Thoracic aorta (tissue), 2 donors: ENCODE results near the gene ATF2. TPM values are rescaled to one million over a fixed set of nuclear protein-coding genes. Genes with fewer than 3 reads are reported as not detected.
A peak's percentile ranks its signal among the peaks of the same experiment; 100 is the strongest.

Experiments used
- ATAC-seq: fragments of 150-250 bp; one replicate; pipeline ENCODE4 v1.8.0; 2017; ENCODE audit warnings: low read depth; ENCODE audit not compliant: insufficient number of reproducible peaks, low FRiP score
- DNase-seq: peaks from one replicate; pipeline ENCODE4 v3.0.0-alpha.2; 2020; ENCODE audit warnings: low spot score
- H3K27ac ChIP-seq, 2 donors: fragments of 200-600 bp; sonication (generic); 1 replicate in 1 of 2; 2 replicates in 1 of 2; pipeline ENCODE4 v1.5.1; 2016; ENCODE audit warnings: mild to moderate bottlenecking in 2 of 2, moderate library complexity in 2 of 2
- H3K27me3 ChIP-seq: fragments of 200-600 bp; sonication (generic); replicated peaks from 2 replicates; pipeline ENCODE4 v1.6.0; 2016; ENCODE audit warnings: mild to moderate bottlenecking; ENCODE audit not compliant: insufficient read depth
- H3K36me3 ChIP-seq: fragments of 200-600 bp; sonication (generic); one replicate; pipeline ENCODE4 v1.5.1; 2016
- H3K4me1 ChIP-seq, 2 donors: fragments of 200-600 bp; sonication (generic); 1 replicate in 1 of 2; 2 replicates in 1 of 2; pipeline versions ENCODE4 v1.5.1 to v1.6.0; 2016; ENCODE audit warnings: low read depth in 2 of 2, mild to moderate bottlenecking in 1 of 2; ENCODE audit not compliant: control insufficient read depth in 1 of 2
- H3K4me3 ChIP-seq: fragments of 200-600 bp; sonication (generic); 2 replicates; pipeline ENCODE4 v1.5.1; 2016; ENCODE audit warnings: mild to moderate bottlenecking
- H3K9me3 ChIP-seq: fragments of 200-600 bp; sonication (generic); 2 replicates; pipeline ENCODE4 v1.5.1; 2016
- total RNA-seq, 2 donors: library from RNA; depleted of rRNA; stranded (reverse); fragments of >200 nt; gene quantifications; one replicate each; pipeline versions ENCODE4 v1.1.0 to v1.2.3, GENCODE V29; 2016
- TF ChIP-seq, protein P1 (sequence below): fragments of 200-600 bp; sonication (generic); IDR thresholded peaks from one replicate; pipeline ENCODE4 v1.5.1; 2019; ENCODE audit warnings: antibody characterized with exemption

The ATF2 gene, protein sequence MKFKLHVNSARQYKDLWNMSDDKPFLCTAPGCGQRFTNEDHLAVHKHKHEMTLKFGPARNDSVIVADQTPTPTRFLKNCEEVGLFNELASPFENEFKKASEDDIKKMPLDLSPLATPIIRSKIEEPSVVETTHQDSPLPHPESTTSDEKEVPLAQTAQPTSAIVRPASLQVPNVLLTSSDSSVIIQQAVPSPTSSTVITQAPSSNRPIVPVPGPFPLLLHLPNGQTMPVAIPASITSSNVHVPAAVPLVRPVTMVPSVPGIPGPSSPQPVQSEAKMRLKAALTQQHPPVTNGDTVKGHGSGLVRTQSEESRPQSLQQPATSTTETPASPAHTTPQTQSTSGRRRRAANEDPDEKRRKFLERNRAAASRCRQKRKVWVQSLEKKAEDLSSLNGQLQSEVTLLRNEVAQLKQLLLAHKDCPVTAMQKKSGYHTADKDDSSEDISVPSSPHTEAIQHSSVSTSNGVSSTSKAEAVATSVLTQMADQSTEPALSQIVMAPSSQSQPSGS
- 10 to 100 TPM; 58.9 to 62.6 TPM for total RNA-seq

DNA sequence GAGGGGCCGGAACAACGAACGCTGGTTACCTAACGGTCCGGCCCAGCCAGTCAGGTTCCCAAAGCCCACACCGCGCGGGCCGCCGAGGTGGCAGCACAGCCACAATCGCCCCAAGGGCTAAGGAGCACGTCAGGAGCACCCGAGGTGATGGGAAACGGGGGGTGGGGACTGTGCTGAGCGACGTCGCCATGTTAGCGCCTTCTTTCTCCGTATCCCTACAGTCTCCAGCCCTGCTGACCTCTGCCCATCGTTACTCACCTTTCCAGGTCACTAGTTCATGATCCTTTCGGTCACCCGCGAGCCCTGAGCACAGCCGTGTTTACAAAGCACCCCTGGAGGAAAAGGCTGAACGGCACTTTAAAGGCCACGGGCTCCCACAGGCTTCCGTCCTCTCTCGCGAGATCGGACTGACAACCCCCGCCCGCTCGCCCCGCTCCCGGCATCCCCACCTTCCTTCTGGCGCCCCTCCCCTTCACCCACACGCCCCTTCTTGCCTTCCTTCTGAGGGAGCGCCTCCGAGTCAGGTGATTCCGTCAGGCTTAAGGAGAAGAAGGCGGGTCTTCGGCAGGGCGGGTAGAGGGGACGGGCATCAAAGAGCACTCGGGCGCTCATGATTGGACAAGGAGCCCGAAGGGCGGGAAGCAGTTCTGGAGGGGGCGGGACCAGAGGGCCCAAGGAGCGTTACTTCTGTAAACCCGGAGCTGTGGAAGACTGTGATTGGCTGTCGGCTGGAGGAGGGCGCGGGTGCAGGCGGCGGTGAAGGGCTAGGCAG lies at the start of gene ATF2:
Gene ATF2 (minus strand): TSS at position 412 of the 772 bp plus-strand sequence. CDS start 31,760 bp downstream, outside the sequence.
- Histone ChIP-seq H3K27ac (peak within 1 kb of the TSS; percentile 88 to 96), H3K36me3 (peaks cover 3% of the 10 kb centered on the region), H3K9me3 (no peaks in the 10 kb centered on the region), H3K4me3 (peak within 1 kb of the TSS; percentile 89), H3K27me3 (no peaks in the 10 kb centered on the region), H3K4me1 (peaks cover 24 to 26% of the 10 kb centered on the region in 2 donors)
- TF ChIP-seq, protein P1, sequence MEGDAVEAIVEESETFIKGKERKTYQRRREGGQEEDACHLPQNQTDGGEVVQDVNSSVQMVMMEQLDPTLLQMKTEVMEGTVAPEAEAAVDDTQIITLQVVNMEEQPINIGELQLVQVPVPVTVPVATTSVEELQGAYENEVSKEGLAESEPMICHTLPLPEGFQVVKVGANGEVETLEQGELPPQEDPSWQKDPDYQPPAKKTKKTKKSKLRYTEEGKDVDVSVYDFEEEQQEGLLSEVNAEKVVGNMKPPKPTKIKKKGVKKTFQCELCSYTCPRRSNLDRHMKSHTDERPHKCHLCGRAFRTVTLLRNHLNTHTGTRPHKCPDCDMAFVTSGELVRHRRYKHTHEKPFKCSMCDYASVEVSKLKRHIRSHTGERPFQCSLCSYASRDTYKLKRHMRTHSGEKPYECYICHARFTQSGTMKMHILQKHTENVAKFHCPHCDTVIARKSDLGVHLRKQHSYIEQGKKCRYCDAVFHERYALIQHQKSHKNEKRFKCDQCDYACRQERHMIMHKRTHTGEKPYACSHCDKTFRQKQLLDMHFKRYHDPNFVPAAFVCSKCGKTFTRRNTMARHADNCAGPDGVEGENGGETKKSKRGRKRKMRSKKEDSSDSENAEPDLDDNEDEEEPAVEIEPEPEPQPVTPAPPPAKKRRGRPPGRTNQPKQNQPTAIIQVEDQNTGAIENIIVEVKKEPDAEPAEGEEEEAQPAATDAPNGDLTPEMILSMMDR: no peak
- peak; percentile 99 for DNase-seq
- peak; percentile 99 for ATAC-seq

DNA sequence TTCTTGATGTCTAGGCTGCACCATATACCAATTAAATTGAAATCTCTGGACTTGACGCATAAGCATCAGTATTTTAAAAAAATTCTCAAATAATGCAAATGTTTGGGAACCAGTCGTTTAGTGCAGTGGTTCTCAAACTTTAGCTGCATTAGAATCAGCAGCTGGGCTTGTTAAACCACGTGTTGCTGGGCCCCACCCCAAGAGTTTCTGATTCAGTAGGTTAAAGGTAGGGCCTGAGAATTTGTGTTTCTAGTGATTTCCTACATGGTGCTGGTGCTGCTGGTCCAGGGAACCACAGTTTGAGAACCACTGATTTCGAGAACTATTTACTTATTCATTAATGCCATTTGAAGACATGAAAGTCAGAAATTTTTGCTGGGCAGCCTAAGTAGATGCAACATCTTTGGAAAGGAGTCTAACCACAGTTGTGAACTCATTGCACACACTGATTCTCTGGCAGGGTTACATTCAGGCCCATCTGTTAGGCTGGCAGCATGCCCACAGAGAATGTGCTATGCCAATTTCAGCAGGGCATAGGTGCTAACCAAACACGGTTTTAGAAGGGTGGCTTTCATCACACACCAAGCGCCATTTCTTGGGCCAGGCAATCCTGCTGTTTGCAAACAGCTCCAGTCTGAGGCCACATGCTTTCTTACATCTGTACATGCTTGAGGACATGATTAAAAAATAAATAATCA lies 39.9 kb upstream of the ATF2 start:
- Histone ChIP-seq H3K9me3 (no peaks in the 10 kb centered on the region), H3K27ac (no peak overlapping the region), H3K36me3 (no peaks in the 10 kb centered on the region), H3K4me1 (no peaks in the 10 kb centered on the region), H3K4me3 (no peak overlapping the region), H3K27me3 (no peaks in the 10 kb centered on the region)
- no peak for DNase-seq
- TF ChIP-seq, protein P1: no peak
- no peak for ATAC-seq

DNA sequence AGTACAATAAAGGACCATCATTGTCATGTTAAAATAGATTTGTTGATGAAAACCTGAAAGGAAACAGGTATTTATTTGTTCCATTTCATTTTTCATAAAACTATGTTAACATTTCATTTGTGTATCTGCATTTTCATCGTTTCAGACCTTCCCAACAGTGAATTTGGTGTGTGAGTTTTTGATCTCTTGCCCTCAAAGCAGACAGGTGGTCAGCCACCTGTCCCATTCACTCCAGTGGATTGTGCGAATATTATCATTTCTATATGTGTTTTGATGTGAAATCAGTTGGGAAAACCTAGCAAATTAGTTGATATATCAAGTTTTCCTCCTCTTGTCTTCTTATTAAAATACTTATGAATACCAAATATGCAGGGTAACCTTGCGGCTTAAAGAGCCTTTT lies 38.9 kb upstream of the ATF2 start:
- DNase-seq (no peak), ATAC-seq (no peak)
- H3K36me3 ChIP-seq: no peaks in the 10 kb centered on the region
- no peak overlapping the region for H3K4me3 ChIP-seq
- H3K27me3 ChIP-seq: no peaks in the 10 kb centered on the region
- TF ChIP-seq, protein P1: no peak
- no peaks in the 10 kb centered on the region for H3K4me1 ChIP-seq
- H3K9me3 ChIP-seq: no peaks in the 10 kb centered on the region
- H3K27ac ChIP-seq: no peak overlapping the region

DNA sequence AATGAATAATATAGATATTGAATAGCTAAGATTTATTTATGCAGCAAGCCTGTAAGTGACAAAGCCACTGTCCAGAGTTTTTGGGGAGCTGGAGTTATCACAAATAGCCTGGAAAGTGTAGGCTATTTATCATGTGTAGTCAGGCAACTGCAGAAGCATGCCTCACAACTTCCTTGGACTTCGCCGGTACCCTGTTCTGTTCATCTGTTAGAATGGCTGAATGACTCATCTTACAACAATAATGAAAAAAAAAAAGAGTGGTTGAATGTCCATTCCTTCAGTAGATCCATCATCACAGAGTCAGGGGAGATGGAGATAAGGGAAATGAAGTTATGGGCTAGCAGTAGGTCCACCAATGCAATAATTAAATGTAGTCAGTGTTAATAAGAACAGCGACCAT lies 37.5 kb upstream of the ATF2 start:
- Histone ChIP-seq H3K27ac (no peak overlapping the region), H3K27me3 (no peaks in the 10 kb centered on the region), H3K9me3 (no peaks in the 10 kb centered on the region), H3K4me1 (no peaks in the 10 kb centered on the region), H3K4me3 (no peak overlapping the region), H3K36me3 (no peaks in the 10 kb centered on the region)
- DNase-seq (no peak), ATAC-seq (no peak)
- TF ChIP-seq, protein P1: no peak
